Loucy (cell line): ENCODE results near the gene HID1.
A peak's percentile ranks its signal among the peaks of the same experiment; 100 is the strongest.

Experiments
- H2AFZ ChIP-seq: fragments of 200-600 bp; sonication (generic); 2 replicates; pipeline ENCODE4 v1.6.0; 2016; ENCODE audit warnings: antibody characterized with exemption, mild to moderate bottlenecking, low read length, moderate library complexity
- H3F3A ChIP-seq: fragments of 200-600 bp; 2 replicates; pipeline ENCODE4 v1.6.0; 2016; ENCODE audit warnings: antibody characterized with exemption, low read depth, mild to moderate bottlenecking
- H3K27me3 ChIP-seq: fragments of 200-600 bp; sonication (generic); 2 replicates; pipeline ENCODE4 v1.6.1; 2014; ENCODE audit warnings: low read length, mild to moderate bottlenecking; ENCODE audit not compliant: insufficient read depth, poor library complexity, severe bottlenecking
- H3K36me3 ChIP-seq: fragments of 200-600 bp; sonication (generic); 2 replicates; pipeline ENCODE4 v1.6.1; 2016; ENCODE audit warnings: low read length; ENCODE audit not compliant: insufficient read depth
- H3K4me1 ChIP-seq: fragments of 200-600 bp; sonication (generic); 2 replicates; pipeline ENCODE4 v1.5.1; 2014; ENCODE audit warnings: low read length, mild to moderate bottlenecking; ENCODE audit not compliant: insufficient read depth, poor library complexity, severe bottlenecking
- H3K4me2 ChIP-seq: fragments of 200-600 bp; sonication (generic); 2 replicates; pipeline ENCODE4 v1.6.0; 2014; ENCODE audit warnings: antibody characterized with exemption, low read length, low read depth, mild to moderate bottlenecking; ENCODE audit not compliant: poor library complexity, severe bottlenecking
- H3K4me3 ChIP-seq: fragments of 200-600 bp; sonication (generic); 2 replicates; pipeline ENCODE4 v1.5.1; 2014; ENCODE audit warnings: low read length, mild to moderate bottlenecking, mixed read lengths; ENCODE audit not compliant: poor library complexity, severe bottlenecking
- H3K79me2 ChIP-seq: fragments of 200-600 bp; sonication (generic); 2 replicates; pipeline ENCODE4 v1.6.1; 2014; ENCODE audit warnings: low read length; ENCODE audit not compliant: insufficient read depth
- H3K9ac ChIP-seq: fragments of 200-600 bp; sonication (generic); 2 replicates; pipeline ENCODE4 v1.6.0; 2014; ENCODE audit warnings: mild to moderate bottlenecking, low read depth, low read length, moderate library complexity; ENCODE audit not compliant: poor library complexity, severe bottlenecking
- H3K9me2 ChIP-seq: fragments of 200-600 bp; sonication (generic); replicated peaks from 2 replicates; pipeline ENCODE4 v1.6.1; 2016; ENCODE audit warnings: low read depth, low read length, mixed read lengths
- H3K9me3 ChIP-seq: fragments of 200-600 bp; sonication (generic); 2 replicates; pipeline ENCODE4 v1.6.1; 2014; ENCODE audit warnings: mild to moderate bottlenecking, antibody characterized with exemption, low read length, low read depth; ENCODE audit not compliant: insufficient read depth
- H4K20me1 ChIP-seq: fragments of 200-600 bp; sonication (generic); 2 replicates; pipeline ENCODE4 v1.6.0; 2014; ENCODE audit warnings: antibody characterized with exemption, low read length, mild to moderate bottlenecking; ENCODE audit not compliant: insufficient read depth, poor library complexity, severe bottlenecking
- EZH2phosphoT487 ChIP-seq: fragments of 200-600 bp; IDR thresholded peaks from 2 replicates; pipeline ENCODE4 v1.6.1; 2018; ENCODE audit warnings: antibody characterized with exemption, mild to moderate bottlenecking, moderate library complexity, borderline replicate concordance
- TF ChIP-seq, protein P1 (sequence below): fragments of 200-600 bp; sonication (generic); conservative IDR thresholded peaks from 2 replicates; pipeline ENCODE4 v1.5.1; 2014; ENCODE audit warnings: mild to moderate bottlenecking, antibody characterized with exemption, low read length

HID1 gene

DNA sequence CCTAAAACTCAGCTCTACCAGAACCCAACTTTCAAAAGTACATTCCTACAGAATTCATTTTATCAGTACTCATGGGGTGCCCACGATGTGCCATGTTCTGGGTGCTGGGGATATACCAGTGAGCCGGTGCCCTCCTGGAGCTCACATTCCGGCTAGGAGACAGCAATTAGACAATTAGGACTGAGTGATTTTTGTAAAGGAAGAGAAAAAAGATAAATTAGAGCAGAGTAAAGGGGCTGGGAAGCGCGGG is 39.5 kb upstream of the HID1 start:
- peak overlapping the region; percentile 90 for H3K4me2 ChIP-seq

GRCh38 chr17:75011401-75012095 is 39.0 kb upstream of the HID1 start:
- Histone ChIP-seq H3K27me3 (no peaks in the 10 kb centered on the region), H3K4me1 (peaks cover 16% of the 10 kb centered on the region), H3F3A (peaks cover 9% of the 10 kb centered on the region; the same call in 1 of the 2 replicates), H4K20me1 (no peaks in the 10 kb centered on the region), H3K36me3 (no peaks in the 10 kb centered on the region), H3K79me2 (peaks cover 20% of the 10 kb centered on the region; the same call in 1 of the 2 replicates), H2AFZ (peak overlapping the region; percentile 97), H3K9me2 (no peaks in the 10 kb centered on the region), H3K9ac (peak overlapping the region; percentile 86), H3K4me3 (peak overlapping the region; percentile 90), H3K9me3 (no peaks in the 10 kb centered on the region), H3K4me2 (peak overlapping the region; percentile 90)
- TF ChIP-seq, protein P1, sequence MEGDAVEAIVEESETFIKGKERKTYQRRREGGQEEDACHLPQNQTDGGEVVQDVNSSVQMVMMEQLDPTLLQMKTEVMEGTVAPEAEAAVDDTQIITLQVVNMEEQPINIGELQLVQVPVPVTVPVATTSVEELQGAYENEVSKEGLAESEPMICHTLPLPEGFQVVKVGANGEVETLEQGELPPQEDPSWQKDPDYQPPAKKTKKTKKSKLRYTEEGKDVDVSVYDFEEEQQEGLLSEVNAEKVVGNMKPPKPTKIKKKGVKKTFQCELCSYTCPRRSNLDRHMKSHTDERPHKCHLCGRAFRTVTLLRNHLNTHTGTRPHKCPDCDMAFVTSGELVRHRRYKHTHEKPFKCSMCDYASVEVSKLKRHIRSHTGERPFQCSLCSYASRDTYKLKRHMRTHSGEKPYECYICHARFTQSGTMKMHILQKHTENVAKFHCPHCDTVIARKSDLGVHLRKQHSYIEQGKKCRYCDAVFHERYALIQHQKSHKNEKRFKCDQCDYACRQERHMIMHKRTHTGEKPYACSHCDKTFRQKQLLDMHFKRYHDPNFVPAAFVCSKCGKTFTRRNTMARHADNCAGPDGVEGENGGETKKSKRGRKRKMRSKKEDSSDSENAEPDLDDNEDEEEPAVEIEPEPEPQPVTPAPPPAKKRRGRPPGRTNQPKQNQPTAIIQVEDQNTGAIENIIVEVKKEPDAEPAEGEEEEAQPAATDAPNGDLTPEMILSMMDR: no peak
- TF ChIP-seq EZH2phosphoT487: no peak

More for the DNA sequence above, 39.5 kb upstream of the HID1 start:
- TF ChIP-seq EZH2phosphoT487: no peak
- TF ChIP-seq, protein P1: no peak
- H3K9me3 ChIP-seq: no peaks in the 10 kb centered on the region
- H3K9me2 ChIP-seq: no peaks in the 10 kb centered on the region
- H4K20me1 ChIP-seq: no peaks in the 10 kb centered on the region
- H3K9ac ChIP-seq: peak overlapping the region; percentile 86
- H3K27me3 ChIP-seq: no peaks in the 10 kb centered on the region
- peak overlapping the region; percentile 90 for H3K4me3 ChIP-seq
- H3F3A ChIP-seq: peaks cover 9% of the 10 kb centered on the region; the same call in 1 of the 2 replicates
- H3K79me2 ChIP-seq: peaks cover 20% of the 10 kb centered on the region; the same call in 1 of the 2 replicates
- no peaks in the 10 kb centered on the region for H3K36me3 ChIP-seq
- H3K4me1 ChIP-seq: peaks cover 16% of the 10 kb centered on the region
- H2AFZ ChIP-seq: peak overlapping the region; percentile 97

DNA sequence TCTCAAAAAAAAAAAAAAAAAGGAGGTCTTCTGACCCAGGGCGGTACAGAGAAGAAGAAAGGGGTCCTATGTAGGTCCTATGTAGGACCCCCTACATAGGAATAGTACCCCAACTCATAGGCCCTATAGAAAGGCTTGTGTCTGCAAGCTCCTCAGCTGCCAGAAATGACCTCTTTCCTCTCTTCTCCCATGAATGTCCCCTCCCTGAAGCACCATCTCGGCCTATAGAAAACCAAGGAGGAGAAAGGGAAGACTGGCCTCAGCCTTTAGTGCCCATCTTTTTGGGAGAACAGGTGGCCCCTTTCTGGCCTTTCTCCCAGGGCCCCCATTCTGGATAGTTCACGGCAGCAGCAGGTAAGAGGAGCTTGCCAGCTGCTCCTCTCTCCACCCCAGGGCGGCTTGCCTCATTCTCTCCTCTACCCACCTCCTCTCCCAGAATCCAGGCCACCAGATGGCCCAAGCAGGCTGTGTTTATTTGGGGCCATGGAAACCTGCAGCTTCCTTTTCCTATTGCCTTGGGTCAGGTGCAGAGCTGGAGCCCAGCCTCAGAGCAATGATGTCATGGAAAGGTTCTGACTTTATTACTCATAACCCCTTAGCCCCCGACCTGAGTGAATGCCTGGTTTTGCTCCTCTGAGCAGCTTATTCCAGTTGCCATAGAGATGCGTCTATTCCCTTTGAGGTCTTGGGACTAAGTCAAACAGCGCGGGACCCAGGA is 38.3 kb upstream of the HID1 start:
- no peaks in the 10 kb centered on the region for H3K36me3 ChIP-seq
- H3K4me3 ChIP-seq: no peak overlapping the region
- H3F3A ChIP-seq: peaks cover 9% of the 10 kb centered on the region; the same call in 1 of the 2 replicates
- H3K9me3 ChIP-seq: no peaks in the 10 kb centered on the region
- no peaks in the 10 kb centered on the region for H4K20me1 ChIP-seq
- no peak overlapping the region for H2AFZ ChIP-seq
- peaks cover 20% of the 10 kb centered on the region; the same call in 1 of the 2 replicates for H3K79me2 ChIP-seq
- H3K9ac ChIP-seq: no peak overlapping the region
- TF ChIP-seq, protein P1: no peak
- no peak for TF ChIP-seq EZH2phosphoT487
- no peaks in the 10 kb centered on the region for H3K27me3 ChIP-seq
- H3K4me1 ChIP-seq: peaks cover 16% of the 10 kb centered on the region
- no peaks in the 10 kb centered on the region for H3K9me2 ChIP-seq
- H3K4me2 ChIP-seq: no peak overlapping the region
